Right hindlimb (tissue), 1 donor: ENCODE measurements around the gene SULT4A1.
A peak's percentile ranks its signal among the peaks of the same experiment; 100 is the strongest.

Source experiments
- DNase-seq: peaks from one replicate; pipeline ENCODE4 v3.0.0-alpha.2; 2018

SULT4A1 gene

GRCh38 chr22:43796567-43796966, 65.7 kb downstream of the SULT4A1 start:
- peak; percentile 46 for DNase-seq

GRCh38 chr22:43795320-43795719, 67.0 kb downstream of the SULT4A1 start:
- DNase-seq, result no peak

GRCh38 chr22:43792905-43793304, 69.4 kb downstream of the SULT4A1 start:
- no peak for DNase-seq

- DNase-seq, result no peak
These were observed 72.9 kb downstream of the SULT4A1 start for GRCh38 chr22:43789452-43789851.

- DNase-seq, result no peak
These were observed 78.5 kb downstream of the SULT4A1 start for GRCh38 chr22:43783777-43784176.

GRCh38 chr22:43782448-43782847, 79.9 kb downstream of the SULT4A1 start:
- DNase-seq, result no peak

- DNase-seq, result no peak
These were observed 85.0 kb downstream of the SULT4A1 start for GRCh38 chr22:43777286-43777685.

GRCh38 chr22:43776081-43776670, 86.1 kb downstream of the SULT4A1 start:
- no peak for DNase-seq
